ENCODE measurements around the gene SLC9C1.

Gene SLC9C1

DNA sequence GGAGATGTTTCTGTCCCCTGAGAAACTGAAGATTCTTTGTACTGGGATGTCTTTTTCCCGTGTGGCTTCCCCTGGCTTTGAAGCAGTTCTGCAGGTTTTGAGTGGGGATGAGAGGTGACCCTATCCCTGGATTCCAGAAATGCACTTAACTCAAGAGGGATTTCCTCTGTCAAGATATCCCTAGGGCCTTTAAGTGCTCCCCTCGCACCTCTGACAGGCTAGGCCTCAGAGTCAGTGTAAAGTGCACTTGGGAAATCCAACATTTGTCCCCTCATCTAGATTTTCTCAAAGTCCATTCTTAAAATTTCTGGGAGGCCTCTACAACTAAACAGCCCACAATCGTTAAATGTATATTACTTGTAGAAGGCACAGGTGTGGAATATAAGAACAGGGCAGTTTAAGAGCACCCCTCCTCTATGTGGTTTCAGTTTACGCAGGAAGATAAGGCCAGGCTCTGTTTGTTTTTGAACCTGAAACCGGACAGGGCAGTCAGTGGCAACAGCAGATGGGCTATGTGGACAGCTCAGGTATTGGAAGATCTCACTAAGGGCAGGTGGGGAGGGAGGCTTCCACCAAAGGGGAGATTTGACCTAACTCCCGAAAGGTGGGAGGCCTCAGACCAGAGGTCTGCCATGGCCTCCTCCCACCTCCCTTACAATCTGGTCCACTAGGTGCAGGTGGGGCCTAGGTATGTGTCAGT lies 203.0 kb downstream of the SLC9C1 start:
- Histone ChIP-seq H3K27me3 (ENCODE audit: insufficient read depth, low read length) (no peaks in the 10 kb centered on the region), H3K9me2 (ENCODE audit: low read depth, low read length) (no peaks in the 10 kb centered on the region), H3K9me3 (ENCODE audit: low read length) (no peaks in the 10 kb centered on the region), H3K4me1 (ENCODE audit: insufficient read depth, low read length, severe bottlenecking) (peaks cover 54% of the 10 kb centered on the region), H2AFZ (ENCODE audit: low read length) (no peak overlapping the region), H3F3A (ENCODE audit: insufficient read depth, low read length) (peaks cover 5% of the 10 kb centered on the region; the same call in 1 of the 2 replicates), H3K36me3 (ENCODE audit: insufficient read depth, low read length) (no peaks in the 10 kb centered on the region), H3K27ac (ENCODE audit: low read depth, low read length, poor library complexity, severe bottlenecking) (peak overlapping the region; percentile 78), H4K20me1 (ENCODE audit: insufficient read depth, low read length) (no peaks in the 10 kb centered on the region), H3K79me2 (ENCODE audit: insufficient read depth, low read length) (no peaks in the 10 kb centered on the region), H3K4me3 (ENCODE audit: low read depth, low read length, poor library complexity, severe bottlenecking) (no peak overlapping the region), H3K9ac (ENCODE audit: low read length) (peak overlapping the region; percentile 49), H3K4me2 (ENCODE audit: low read length) (peak overlapping the region; percentile 48)
- TF ChIP-seq, protein P1, sequence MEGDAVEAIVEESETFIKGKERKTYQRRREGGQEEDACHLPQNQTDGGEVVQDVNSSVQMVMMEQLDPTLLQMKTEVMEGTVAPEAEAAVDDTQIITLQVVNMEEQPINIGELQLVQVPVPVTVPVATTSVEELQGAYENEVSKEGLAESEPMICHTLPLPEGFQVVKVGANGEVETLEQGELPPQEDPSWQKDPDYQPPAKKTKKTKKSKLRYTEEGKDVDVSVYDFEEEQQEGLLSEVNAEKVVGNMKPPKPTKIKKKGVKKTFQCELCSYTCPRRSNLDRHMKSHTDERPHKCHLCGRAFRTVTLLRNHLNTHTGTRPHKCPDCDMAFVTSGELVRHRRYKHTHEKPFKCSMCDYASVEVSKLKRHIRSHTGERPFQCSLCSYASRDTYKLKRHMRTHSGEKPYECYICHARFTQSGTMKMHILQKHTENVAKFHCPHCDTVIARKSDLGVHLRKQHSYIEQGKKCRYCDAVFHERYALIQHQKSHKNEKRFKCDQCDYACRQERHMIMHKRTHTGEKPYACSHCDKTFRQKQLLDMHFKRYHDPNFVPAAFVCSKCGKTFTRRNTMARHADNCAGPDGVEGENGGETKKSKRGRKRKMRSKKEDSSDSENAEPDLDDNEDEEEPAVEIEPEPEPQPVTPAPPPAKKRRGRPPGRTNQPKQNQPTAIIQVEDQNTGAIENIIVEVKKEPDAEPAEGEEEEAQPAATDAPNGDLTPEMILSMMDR (IDR thresholded peaks at IDR 0.05; ENCODE audit: low read length): no peak
- no peak for TF ChIP-seq EZH2 (IDR thresholded peaks at IDR 0.05; ENCODE audit: borderline replicate concordance, low read length)

Data from OCI-LY1 (cell line).